ENCODE data around the gene GABPA.

GRCh38 chr21:25688275-25689155 lies 46.3 kb upstream of the GABPA start:
- TF ChIP-seq CTCF (IDR thresholded peaks at IDR 0.05) (no peak), ZFX (IDR thresholded peaks at IDR 0.05; ENCODE audit: borderline replicate concordance) (no peak)

Measured in 22Rv1 (cell line).